Spinal cord (tissue), 10 donors: ENCODE measurements around the gene CCDC27. TPM values are rescaled to one million over a fixed set of nuclear protein-coding genes. Genes with fewer than 3 reads are reported as not detected.

Experiments
- DNase-seq, 6 donors: peaks; one replicate each; pipeline versions ENCODE4 v3.0.0 to v3.0.0-alpha.2; 2013 to 2015; ENCODE audit warnings: low spot score in 6 of 6, low read depth in 4 of 6
- H3K27ac ChIP-seq: one replicate; pipeline ENCODE4 v1.5.1; 2013; ENCODE audit warnings: low read depth, low read length, control low read depth
- H3K27me3 ChIP-seq: one replicate; pipeline ENCODE4 v1.6.1; 2013; ENCODE audit warnings: low read length; ENCODE audit not compliant: control insufficient read depth, insufficient read depth
- H3K36me3 ChIP-seq: one replicate; pipeline ENCODE4 v1.6.1; 2013; ENCODE audit warnings: low read length; ENCODE audit not compliant: control insufficient read depth, insufficient read depth
- H3K4me1 ChIP-seq: one replicate; pipeline ENCODE4 v1.6.1; 2013; ENCODE audit warnings: low read length; ENCODE audit not compliant: control insufficient read depth, insufficient read depth
- H3K4me3 ChIP-seq: one replicate; pipeline ENCODE4 v1.5.1; 2013; ENCODE audit warnings: low read depth, low read length, control low read depth
- H3K9me3 ChIP-seq: one replicate; pipeline ENCODE4 v1.6.1; 2013; ENCODE audit warnings: low read length; ENCODE audit not compliant: control insufficient read depth, insufficient read depth
- WGBS: methylation state at CpG from one replicate; pipeline ENCODE4 v1.1.5; 2013; ENCODE audit warnings: missing lambda C conversion rate; ENCODE audit not compliant: insufficient coverage; 5-methylcytosine and 5-hydroxymethylcytosine counted together
- polyA plus RNA-seq, 2 donors: library from polyadenylated mRNA; unstranded; fragments of 120-200 nt; gene quantifications; one replicate each; pipeline ENCODE4 v1.2.1, GENCODE V29; 2013; ENCODE audit not compliant: insufficient read length in 2 of 2
- total RNA-seq, 2 donors: library from RNA; depleted of rRNA in 1 of 2; stranded (reverse); fragments of 120-200 nt in 1 of 2; fragments of >200 nt in 1 of 2; gene quantifications; one replicate each; pipeline versions ENCODE4 v1.2.3 to v1.2.4, GENCODE V29; 2013 to 2014
- donor health status: healthy.

CCDC27 gene
- total and polyA plus RNA-seq, 4 donors, result 0.11 to 0.26 TPM; not detected in 2

DNA sequence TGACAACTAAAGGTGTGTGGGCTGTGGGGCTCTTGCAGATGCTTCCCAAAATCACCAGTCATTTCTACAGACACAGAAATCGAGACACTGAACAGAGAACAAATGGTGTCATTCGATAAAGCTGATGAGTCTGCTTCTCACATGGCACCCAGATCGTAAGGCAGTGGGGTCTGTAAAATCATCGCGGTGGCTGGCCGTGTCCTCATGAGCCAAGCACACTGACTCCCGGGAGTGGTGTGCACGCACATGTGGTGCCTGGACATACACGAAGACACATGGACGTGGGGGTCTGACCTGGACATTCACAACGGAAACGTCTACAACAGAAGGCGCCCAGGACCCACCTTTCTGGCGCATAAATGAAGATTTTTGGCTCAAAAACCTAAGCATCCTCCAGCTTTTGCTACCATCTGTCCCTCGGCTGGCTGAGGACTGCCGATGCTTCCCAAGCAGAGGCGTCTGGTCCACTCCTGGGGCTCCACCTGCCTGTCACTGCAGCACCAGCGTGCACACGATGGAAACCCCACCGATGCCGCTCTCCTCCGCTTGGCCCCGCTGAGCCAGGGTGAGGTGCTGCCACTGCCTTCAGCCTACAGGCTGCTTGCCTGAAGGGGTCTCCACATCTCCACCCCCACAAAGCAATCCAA is 27.1 kb downstream of the CCDC27 start:
- H3K27me3 ChIP-seq, result no peaks in the 10 kb centered on the region
- no peak for DNase-seq
- no peak overlapping the region for H3K27ac ChIP-seq
- no peaks in the 10 kb centered on the region for H3K9me3 ChIP-seq
- peaks cover 17% of the 10 kb centered on the region for H3K4me1 ChIP-seq
- peaks cover 93% of the 10 kb centered on the region for H3K36me3 ChIP-seq
- 85% methylated on average over 22 of the region's 23 CpGs for WGBS
- no peak overlapping the region for H3K4me3 ChIP-seq

DNA sequence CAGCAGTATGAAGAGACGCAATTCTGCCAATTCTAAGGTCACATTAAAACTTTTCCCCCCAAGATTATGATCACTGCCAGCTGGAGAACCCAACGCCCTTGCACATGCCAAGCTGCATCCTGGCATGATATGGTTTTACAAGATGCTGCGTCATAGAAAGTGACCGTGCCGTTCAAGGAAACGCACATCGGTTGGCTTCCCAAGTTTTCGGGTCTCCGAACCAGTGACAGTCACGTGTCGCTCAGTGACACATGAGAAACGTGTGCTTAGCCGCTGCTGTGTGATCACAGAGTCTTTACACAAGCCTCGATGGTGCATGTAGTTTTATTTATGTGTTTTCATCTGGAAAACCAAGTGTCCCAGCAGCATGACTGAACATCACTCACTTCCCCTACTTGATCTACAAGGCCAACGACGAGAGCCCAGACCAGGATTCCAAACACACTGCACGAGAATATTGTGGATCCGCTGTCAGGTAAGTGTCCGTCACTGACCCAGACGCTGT is 27.7 kb downstream of the CCDC27 start:
- peaks cover 14% of the 10 kb centered on the region for H3K4me1 ChIP-seq
- no peaks in the 10 kb centered on the region for H3K27me3 ChIP-seq
- peaks cover 99% of the 10 kb centered on the region for H3K36me3 ChIP-seq
- DNase-seq, result no peak
- H3K4me3 ChIP-seq, result no peak overlapping the region
- no peak overlapping the region for H3K27ac ChIP-seq
- H3K9me3 ChIP-seq, result no peaks in the 10 kb centered on the region
- 92% methylated on average over 17 of the region's 20 CpGs for WGBS

DNA sequence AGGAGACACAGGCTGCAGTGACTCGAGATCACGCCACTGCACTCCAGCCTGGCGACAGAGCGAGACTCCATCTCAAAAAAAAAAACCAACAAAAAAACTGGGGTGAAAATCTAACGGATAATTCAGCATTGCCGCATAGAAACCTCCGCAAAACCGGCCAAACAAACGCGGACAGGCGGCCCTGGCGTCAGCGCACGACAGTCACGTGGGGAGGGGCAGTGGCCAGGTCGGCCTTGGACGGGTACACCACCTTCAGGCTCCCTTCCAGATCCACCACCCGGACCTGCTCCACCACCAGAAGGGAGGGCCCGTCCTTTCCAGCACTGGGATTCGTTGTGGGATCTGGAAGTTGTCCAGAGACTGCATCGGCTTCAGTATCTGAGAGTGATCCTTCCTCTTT is 28.7 kb downstream of the CCDC27 start:
- no peak for DNase-seq
- no peaks in the 10 kb centered on the region for H3K27me3 ChIP-seq
- 96% methylated on average over 15 of the region's 21 CpGs for WGBS

DNA sequence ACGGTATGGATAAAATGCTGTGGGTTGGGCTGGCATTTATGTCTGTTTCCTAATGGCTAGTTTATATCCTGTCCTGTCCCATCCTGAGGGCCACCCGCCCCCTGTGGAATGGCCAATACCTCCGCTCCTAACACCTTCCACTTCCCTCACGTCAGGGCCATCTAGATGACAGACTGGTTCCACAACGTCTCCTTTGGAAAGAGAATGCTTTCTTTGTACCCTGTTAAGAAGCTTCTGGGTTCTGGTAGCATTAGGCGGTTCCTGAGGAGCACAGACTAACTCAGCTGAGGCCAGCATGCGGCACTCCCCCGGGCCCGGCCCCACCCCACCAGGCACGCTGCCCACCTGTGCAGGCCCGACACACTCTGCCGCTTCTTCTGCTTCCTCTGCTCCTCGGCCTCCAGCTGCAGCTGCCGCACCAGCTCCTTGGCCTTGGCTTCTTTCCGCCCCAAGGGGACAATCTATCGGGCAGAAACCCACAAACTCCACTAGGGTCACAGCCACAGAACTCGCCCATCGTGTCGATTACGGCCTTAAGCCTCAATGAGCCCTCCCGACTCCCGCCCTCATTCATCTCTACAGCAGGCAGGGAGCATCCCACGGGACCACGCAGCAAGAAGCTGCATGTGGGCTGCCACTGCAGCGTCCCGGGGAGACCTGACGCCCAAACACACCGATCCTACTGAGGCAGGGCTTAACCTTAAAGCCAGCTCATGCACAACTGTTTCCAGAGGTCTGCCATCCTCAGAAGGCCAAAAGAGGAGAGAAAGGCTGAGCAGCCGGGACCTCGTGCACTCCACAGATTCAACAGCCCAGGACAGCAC is 31.6 kb downstream of the CCDC27 start:
- Histone ChIP-seq H3K36me3 (peaks cover 99% of the 10 kb centered on the region), H3K9me3 (no peaks in the 10 kb centered on the region), H3K27me3 (no peaks in the 10 kb centered on the region), H3K27ac (no peak overlapping the region), H3K4me3 (no peak overlapping the region), H3K4me1 (no peaks in the 10 kb centered on the region)
- 97% methylated on average over 24 of the region's 30 CpGs for WGBS
- DNase-seq, result no peak

More for the DNA sequence above, 28.7 kb downstream of the CCDC27 start:
- Histone ChIP-seq H3K4me1 (peaks cover 4% of the 10 kb centered on the region), H3K36me3 (peaks cover 99% of the 10 kb centered on the region), H3K4me3 (no peak overlapping the region), H3K27ac (no peak overlapping the region), H3K9me3 (no peaks in the 10 kb centered on the region)

DNA sequence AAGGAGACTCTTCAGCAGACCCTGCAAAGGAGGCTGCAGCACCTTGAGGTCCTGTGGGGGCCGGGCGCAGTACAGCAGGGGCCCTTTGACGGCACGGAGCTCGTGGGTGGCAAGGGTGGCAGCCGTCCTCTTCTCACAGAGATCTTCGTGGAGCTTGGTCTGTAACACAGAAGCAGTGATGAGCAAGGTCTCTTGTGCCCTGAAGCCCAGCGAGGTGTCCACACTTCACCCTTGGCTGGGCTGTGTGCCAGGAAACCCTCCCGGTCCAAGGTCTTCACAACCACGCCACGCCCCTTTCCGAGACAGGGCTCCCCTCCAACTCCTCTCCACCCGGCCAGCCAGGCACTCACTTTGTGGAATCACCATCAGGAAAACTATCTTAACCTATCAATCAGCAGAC is 32.8 kb downstream of the CCDC27 start:
- Histone ChIP-seq H3K9me3 (no peaks in the 10 kb centered on the region), H3K4me3 (no peak overlapping the region), H3K27ac (no peak overlapping the region), H3K36me3 (peaks cover 99% of the 10 kb centered on the region), H3K27me3 (no peaks in the 10 kb centered on the region), H3K4me1 (no peaks in the 10 kb centered on the region)
- DNase-seq, result no peak
- WGBS, result 88% methylated on average over 12 of the region's 13 CpGs

DNA sequence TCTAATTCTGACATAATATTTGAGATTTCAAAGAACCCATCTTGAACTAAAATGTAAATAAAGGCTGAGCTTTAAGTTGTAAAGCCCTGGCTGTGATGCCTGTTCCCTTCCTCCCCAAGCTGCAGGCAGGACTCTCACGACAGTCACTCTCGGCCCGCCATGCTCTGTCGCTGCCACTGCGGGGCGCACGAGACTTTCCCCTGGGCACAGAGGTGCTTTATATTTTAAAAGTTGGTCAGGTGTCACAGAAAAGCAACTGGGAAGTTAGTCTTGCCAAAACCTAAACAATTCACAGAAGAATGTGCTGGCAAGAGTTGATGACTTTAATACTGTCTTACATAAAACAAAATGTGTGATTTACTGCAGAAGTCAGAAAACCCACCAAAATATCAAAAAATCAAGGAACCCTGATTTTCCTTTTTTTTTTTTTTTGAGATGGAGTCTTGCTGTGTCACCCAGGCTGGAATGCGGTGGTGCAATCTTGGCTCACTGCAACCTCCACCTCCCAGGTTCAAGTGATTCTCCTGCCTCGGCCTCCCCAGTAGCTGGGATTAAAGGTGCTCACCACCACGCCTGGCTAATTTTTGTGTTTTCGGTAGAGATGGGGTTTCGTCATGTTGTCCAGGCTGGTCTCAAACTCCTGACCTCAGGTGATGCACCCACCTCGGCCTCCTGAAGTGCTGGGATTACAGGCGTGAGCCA is 33.4 kb downstream of the CCDC27 start:
- no peaks in the 10 kb centered on the region for H3K4me1 ChIP-seq
- H3K36me3 ChIP-seq, result peaks cover 99% of the 10 kb centered on the region
- DNase-seq, result no peak
- H3K9me3 ChIP-seq, result no peaks in the 10 kb centered on the region
- H3K4me3 ChIP-seq, result no peak overlapping the region
- no peaks in the 10 kb centered on the region for H3K27me3 ChIP-seq
- 98% methylated on average over 5 of the region's 14 CpGs for WGBS
- no peak overlapping the region for H3K27ac ChIP-seq

DNA sequence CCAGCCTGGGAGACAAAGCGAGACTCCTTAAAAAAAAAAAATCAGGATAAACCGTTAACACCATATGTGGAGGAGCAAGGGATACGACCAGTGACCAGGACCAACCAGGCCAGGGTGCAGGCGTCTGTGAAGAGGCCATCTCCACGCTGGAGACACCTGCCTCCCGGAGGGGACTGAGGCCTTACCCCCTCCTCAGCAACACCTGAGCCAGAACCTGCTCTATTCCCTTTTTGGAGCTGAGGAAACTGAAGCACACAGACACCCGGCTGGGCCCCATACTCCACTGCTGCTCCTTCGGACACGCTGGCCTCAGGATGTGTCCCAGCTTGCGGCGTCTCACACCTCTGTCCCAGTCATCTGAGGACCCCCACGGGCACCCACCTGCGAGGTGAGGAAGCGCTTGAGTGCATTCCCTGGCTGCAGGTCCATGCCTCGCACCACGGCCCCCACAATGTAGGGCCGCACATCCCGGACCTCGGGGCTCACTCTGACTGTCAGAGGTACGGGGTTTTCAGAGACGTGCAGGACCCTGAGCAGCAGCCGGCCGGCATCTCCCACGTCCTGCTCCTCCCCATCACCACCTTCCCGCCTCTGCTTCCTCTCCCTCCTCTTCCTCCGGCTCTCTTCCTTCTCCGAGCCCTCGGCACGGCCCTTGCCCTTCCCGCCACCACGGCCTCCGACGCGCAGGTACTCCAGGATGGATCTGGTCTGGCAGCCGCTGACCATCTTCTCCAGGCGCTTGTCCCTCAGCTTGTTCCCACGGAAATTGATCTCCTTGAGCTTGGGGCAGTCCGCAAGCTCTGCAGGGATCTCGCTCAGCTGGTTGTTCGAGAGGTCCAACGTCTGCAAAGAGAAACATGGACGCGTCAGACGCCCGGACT is 34.5 kb downstream of the CCDC27 start:
- 96% methylated on average over 45 of the region's 45 CpGs for WGBS
- DNase-seq, result no peak

DNA sequence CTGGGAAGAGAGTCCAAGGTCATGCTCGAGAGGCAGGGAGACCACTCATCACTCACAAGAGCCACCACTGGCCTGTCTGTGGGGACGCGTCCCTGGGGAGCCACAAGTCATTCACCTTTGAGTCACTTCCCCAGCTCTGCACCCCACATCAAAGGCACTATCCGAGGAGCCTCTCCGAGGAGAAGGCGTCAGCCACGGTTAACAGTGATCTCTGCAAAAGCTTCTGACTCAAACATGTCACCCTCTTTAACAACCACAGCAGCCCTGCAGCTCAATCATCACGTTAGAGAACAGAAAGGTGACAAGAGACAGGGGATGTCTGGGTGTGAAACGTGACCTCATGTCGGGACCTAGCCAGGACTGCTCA is 35.1 kb downstream of the CCDC27 start:
- Histone ChIP-seq H3K9me3 (no peaks in the 10 kb centered on the region), H3K4me3 (no peak overlapping the region), H3K36me3 (peaks cover 96% of the 10 kb centered on the region), H3K27ac (no peak overlapping the region), H3K27me3 (no peaks in the 10 kb centered on the region), H3K4me1 (no peaks in the 10 kb centered on the region)
- DNase-seq, result no peak
- WGBS, result 97% methylated on average over 3 of the region's 10 CpGs

More for the DNA sequence above, 34.5 kb downstream of the CCDC27 start:
- Histone ChIP-seq H3K27me3 (no peaks in the 10 kb centered on the region), H3K36me3 (peaks cover 96% of the 10 kb centered on the region), H3K4me3 (no peak overlapping the region), H3K27ac (no peak overlapping the region), H3K4me1 (no peaks in the 10 kb centered on the region), H3K9me3 (no peaks in the 10 kb centered on the region)
